SK-N-SH (cell line): ENCODE measurements around the gene EPOP. TPM values are rescaled to one million over a fixed set of nuclear protein-coding genes. Genes with fewer than 3 reads are reported as not detected.

Source experiments
- CTCF ChIA-PET: fragments of 300-600, 350-600 bp; formaldehyde crosslinking; extraction: SDS; loops from one replicate; lab custom pipeline; 2021; lab: Yijun Ruan, JAX
- POLR2A ChIA-PET: fragments of 350-600 bp; sonication (Branson Sonifier 250); formaldehyde crosslinking; extraction: SDS; loops from one replicate; lab custom pipeline; 2020; ENCODE audit warnings: antibody characterized with exemption, inconsistent platforms; lab: Yijun Ruan, JAX
- DNase-seq: peaks from one replicate; pipeline ENCODE4 v3.0.0; 2012
- H2AFZ ChIP-seq: fragments of 200-600 bp; sonication (generic); 2 replicates; pipeline ENCODE4 v1.8.1; 2016; ENCODE audit warnings: antibody characterized with exemption, mild to moderate bottlenecking, low read depth
- H3F3A ChIP-seq: fragments of 200-600 bp; sonication (generic); replicated peaks from 2 replicates; pipeline ENCODE3; 2016; ENCODE audit warnings: antibody characterized with exemption, mild to moderate bottlenecking; ENCODE audit not compliant: insufficient read depth
- H3K27ac ChIP-seq, 2 experiments: fragments of 200-500 bp in 1 of 2; fragments of 200-600 bp in 1 of 2; sonication (Bioruptor generic) in 1 of 2; sonication (generic), shearing (Covaris generic) in 1 of 2; 2 replicates each; pipeline versions ENCODE4 v1.5.1 to v1.6.1; 2014 to 2016; ENCODE audit warnings: low read depth in 2 of 2, inconsistent platforms in 1 of 2, low read length in 1 of 2, mild to moderate bottlenecking in 1 of 2, mixed read lengths in 1 of 2
- H3K27me3 ChIP-seq: fragments of 200-600 bp; sonication (generic), shearing (Covaris generic); 2 replicates; pipeline ENCODE4 v1.6.1; 2016; ENCODE audit warnings: mixed run types; ENCODE audit not compliant: insufficient read depth
- H3K36me3 ChIP-seq, 2 experiments: fragments of 200-500 bp in 1 of 2; fragments of 200-600 bp in 1 of 2; sonication (Bioruptor generic) in 1 of 2; sonication (generic) in 1 of 2; replicated peaks in 1 of 2; 2 replicates each; pipeline versions ENCODE3 to v1.5.1; 2014 to 2016; ENCODE audit warnings: low read length in 1 of 2, mild to moderate bottlenecking in 1 of 2; ENCODE audit not compliant: insufficient read depth in 2 of 2, control insufficient read depth in 1 of 2
- H3K4me1 ChIP-seq, 2 experiments: fragments of 200-500 bp in 1 of 2; fragments of 200-600 bp in 1 of 2; sonication (Bioruptor generic) in 1 of 2; sonication (generic), shearing (Covaris generic) in 1 of 2; 2 replicates each; pipeline versions ENCODE4 v1.5.1 to v1.6.1; 2014 to 2016; ENCODE audit warnings: low read depth in 1 of 2, low read length in 1 of 2, mixed run types in 1 of 2; ENCODE audit not compliant: insufficient read depth in 2 of 2, control insufficient read depth in 1 of 2
- H3K4me2 ChIP-seq: fragments of 200-600 bp; sonication (generic), shearing (Covaris generic); 2 replicates; pipeline ENCODE4 v1.6.1; 2017; ENCODE audit warnings: mixed run types
- H3K4me3 ChIP-seq, 2 experiments: fragments of 200-500 bp in 1 of 2; fragments of 200-600 bp in 1 of 2; sonication (Bioruptor generic) in 1 of 2; sonication (generic), shearing (Covaris generic) in 1 of 2; 2 replicates each; pipeline versions ENCODE4 v1.5.1 to v1.8.1; 2014 to 2016; ENCODE audit warnings: low read depth in 2 of 2, inconsistent platforms in 1 of 2, low read length in 1 of 2, mild to moderate bottlenecking in 1 of 2, mixed read lengths in 1 of 2, moderate library complexity in 1 of 2
- H3K79me2 ChIP-seq: fragments of 200-600 bp; sonication (generic); 2 replicates; pipeline ENCODE4 v1.8.1; 2017; ENCODE audit warnings: mild to moderate bottlenecking; ENCODE audit not compliant: insufficient read depth
- H3K9ac ChIP-seq: fragments of 200-600 bp; sonication (generic); 2 replicates; pipeline ENCODE4 v1.6.1; 2017; ENCODE audit warnings: mixed run types
- H3K9me2 ChIP-seq: fragments of 200-600 bp; sonication (generic); 2 replicates; pipeline ENCODE4 v1.6.1; 2017; ENCODE audit warnings: mixed run types
- H3K9me3 ChIP-seq: fragments of 200-600 bp; sonication (generic); 2 replicates; pipeline ENCODE4 v1.6.1; 2017; ENCODE audit warnings: mixed run types, mild to moderate bottlenecking, moderate library complexity
- H4K20me1 ChIP-seq: fragments of 200-600 bp; sonication (generic); 2 replicates; pipeline ENCODE4 v1.6.1; 2017; ENCODE audit warnings: mild to moderate bottlenecking, mixed run types; ENCODE audit not compliant: insufficient read depth
- CHD2 ChIP-seq: fragments of 150-350 bp; IDR thresholded peaks from 2 replicates; pipeline ENCODE4 v1.6.1; 2018; ENCODE audit warnings: low read length; ENCODE audit not compliant: partially characterized antibody
- CTCF ChIP-seq: fragments of 200-600 bp; sonication (generic); IDR thresholded peaks from 2 replicates; pipeline ENCODE4 v1.6.1; 2017; ENCODE audit warnings: antibody characterized with exemption, mild to moderate bottlenecking, moderate library complexity
- ELF1 ChIP-seq: IDR thresholded peaks from 2 replicates; pipeline ENCODE4 v1.4.0; 2012
- EP300 ChIP-seq, 2 experiments: IDR thresholded peaks; 2 replicates each; pipeline versions ENCODE4 v1.4.0 to v1.6.1; 2012; ENCODE audit warnings: borderline replicate concordance in 1 of 2, low read depth in 1 of 2, low read length in 1 of 2
- EZH2phosphoT487 ChIP-seq: fragments of 200-600 bp; sonication (generic); IDR thresholded peaks from 2 replicates; pipeline ENCODE4 v1.6.1; 2017; ENCODE audit warnings: low read depth, mixed run types, mild to moderate bottlenecking, antibody characterized with exemption, moderate library complexity, borderline replicate concordance
- FOXJ3 ChIP-seq: sonication (generic); formaldehyde crosslinking; IDR thresholded peaks from 2 replicates; pipeline ENCODE4 v1.5.1; 2020; ENCODE audit warnings: mild to moderate bottlenecking, missing genetic modification reagents
- FOXM1 ChIP-seq: IDR thresholded peaks from 2 replicates; pipeline ENCODE4 v1.4.0; 2012; ENCODE audit warnings: low read depth, mild to moderate bottlenecking
- GATA2 ChIP-seq: sonication (generic); formaldehyde crosslinking; IDR thresholded peaks from 2 replicates; pipeline ENCODE4 v1.5.0; 2020; ENCODE audit warnings: mild to moderate bottlenecking, missing genetic modification reagents
- JUND ChIP-seq: IDR thresholded peaks from 2 replicates; pipeline ENCODE4 v1.4.0; 2012
- MEF2A ChIP-seq: IDR thresholded peaks from 2 replicates; pipeline ENCODE4 v1.4.0; 2012; ENCODE audit warnings: low read depth, borderline replicate concordance
- MXI1 ChIP-seq: IDR thresholded peaks from 2 replicates; pipeline ENCODE4 v1.6.1; 2012; ENCODE audit warnings: mild to moderate bottlenecking, low read depth, low read length, improper control_type of control experiment
- POLR2AphosphoS5 ChIP-seq: IDR thresholded peaks from 2 replicates; pipeline ENCODE4 v1.6.1; 2012; ENCODE audit warnings: low read depth, low read length
- REST ChIP-seq: IDR thresholded peaks from 2 replicates; pipeline ENCODE4 v1.6.1; 2012; ENCODE audit warnings: mild to moderate bottlenecking, low read depth, low read length, moderate library complexity
- TAF1 ChIP-seq: IDR thresholded peaks from 2 replicates; pipeline ENCODE4 v1.6.1; 2012; ENCODE audit warnings: low read depth, mild to moderate bottlenecking, low read length, moderate library complexity, borderline replicate concordance
- TCF12 ChIP-seq: IDR thresholded peaks from 2 replicates; pipeline ENCODE4 v1.4.0; 2012
- WGBS: methylation state at CpG from one replicate; pipeline ENCODE4 v1.1.6; 2017; ENCODE audit warnings: low lambda C conversion rate; 5-methylcytosine and 5-hydroxymethylcytosine counted together
- polyA plus RNA-seq, 3 experiments: library from polyadenylated mRNA; depleted of rRNA; stranded (reverse); fragments of >200 nt; gene quantifications; 2 replicates each; pipeline ENCODE4 v1.2.3, GENCODE V29; 2012
- TF ChIP-seq, protein P1 (sequence below): IDR thresholded peaks from 2 replicates; pipeline ENCODE4 v1.4.0; 2012; ENCODE audit warnings: low read depth
- TF ChIP-seq, protein P2 (sequence below): fragments of 150-350 bp; IDR thresholded peaks from 2 replicates; pipeline ENCODE4 v1.6.1; 2016; ENCODE audit warnings: mild to moderate bottlenecking, low read depth, low read length

EPOP gene
- polyA plus RNA-seq, 1 of the 3 experiments (the other 2 are of a cell fraction): 3.1 TPM

- Histone ChIP-seq H3K27me3 (no peaks in the 10 kb centered on the region), H3K79me2 (no peaks in the 10 kb centered on the region), H3K27ac (no peak overlapping the region), H3K4me3 (peak overlapping the region in 1 of 2 experiments; percentile 50; a peak in 1 of 4 replicates), H3K9me3 (no peaks in the 10 kb centered on the region), H3K36me3 (no peaks in the 10 kb centered on the region), H3K9me2 (no peaks in the 10 kb centered on the region), H3K4me1 (peaks cover 0 to 10% of the 10 kb centered on the region in 2 experiments; a peak in 1 of 4 replicates), H4K20me1 (no peaks in the 10 kb centered on the region), H3F3A (no peaks in the 10 kb centered on the region), H3K4me2 (no peak overlapping the region), H3K9ac (no peak overlapping the region), H2AFZ (no peak overlapping the region)
- 3% methylated on average over 2 of the region's 2 CpGs for WGBS
- CTCF ChIA-PET: interaction anchor here (0.6 to 10.6 kb wide), 69 partner anchors 9 to 339 kb away, joined by 3 to 111 read pairs (median 5); partner anchors contain the start of genes ARHGAP23, CISD3 and SRCIN1
- DNase-seq: no peak
- TF ChIP-seq MXI1 (no peak), CHD2 (no peak), MEF2A (no peak), REST (no peak), ELF1 (no peak), TCF12 (no peak), POLR2AphosphoS5 (no peak), FOXJ3 (CRISPR knock-in tag) (no peak), FOXM1 (no peak), CTCF (no peak), EZH2phosphoT487 (no peak), EP300 (IDR thresholded peaks at IDR 0.05; ENCODE audit: borderline replicate concordance in 1 of 2, low read depth in 1 of 2, low read length in 1 of 2) (no peak), GATA2 (CRISPR knock-in tag) (no peak), JUND (no peak), TAF1 (no peak)
- TF ChIP-seq, protein P1, sequence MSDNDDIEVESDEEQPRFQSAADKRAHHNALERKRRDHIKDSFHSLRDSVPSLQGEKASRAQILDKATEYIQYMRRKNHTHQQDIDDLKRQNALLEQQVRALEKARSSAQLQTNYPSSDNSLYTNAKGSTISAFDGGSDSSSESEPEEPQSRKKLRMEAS: no peak
- TF ChIP-seq, protein P2, sequence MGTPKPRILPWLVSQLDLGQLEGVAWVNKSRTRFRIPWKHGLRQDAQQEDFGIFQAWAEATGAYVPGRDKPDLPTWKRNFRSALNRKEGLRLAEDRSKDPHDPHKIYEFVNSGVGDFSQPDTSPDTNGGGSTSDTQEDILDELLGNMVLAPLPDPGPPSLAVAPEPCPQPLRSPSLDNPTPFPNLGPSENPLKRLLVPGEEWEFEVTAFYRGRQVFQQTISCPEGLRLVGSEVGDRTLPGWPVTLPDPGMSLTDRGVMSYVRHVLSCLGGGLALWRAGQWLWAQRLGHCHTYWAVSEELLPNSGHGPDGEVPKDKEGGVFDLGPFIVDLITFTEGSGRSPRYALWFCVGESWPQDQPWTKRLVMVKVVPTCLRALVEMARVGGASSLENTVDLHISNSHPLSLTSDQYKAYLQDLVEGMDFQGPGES: no peak
- POLR2A ChIA-PET: interaction anchor here (0.6 kb wide), 1 partner anchor 247 kb away, joined by 3 read pairs; no protein-coding TSS in a partner anchor
Measured at GRCh38 chr17:38667787-38668122, 7.0 kb downstream of the EPOP start.
